Peyer's patch (tissue), 4 donors: ENCODE results near the gene COL4A1. TPM values are rescaled to one million over a fixed set of nuclear protein-coding genes. Genes with fewer than 3 reads are reported as not detected.

Experiments
- DNase-seq, 3 donors: peaks; one replicate each; pipeline ENCODE4 v3.0.0-alpha.2; 2017 to 2019
- H3K27ac ChIP-seq, 4 donors: fragments of 200-600 bp; sonication (generic); one replicate each; pipeline ENCODE4 v1.5.1; 2016 to 2019
- H3K27me3 ChIP-seq, 2 donors: fragments of 200-600 bp; sonication (generic); one replicate each; pipeline ENCODE4 v1.5.1; 2019
- H3K36me3 ChIP-seq, 3 donors: fragments of 200-600 bp; sonication (generic); one replicate each; pipeline ENCODE4 v1.5.1; 2016 to 2019
- H3K4me1 ChIP-seq, 4 donors: fragments of 200-600 bp; sonication (generic); one replicate each; pipeline ENCODE4 v1.5.1; 2016 to 2019
- H3K4me3 ChIP-seq, 4 donors: fragments of 200-600 bp; sonication (generic); 1 replicate in 3 of 4; 2 replicates in 1 of 4; pipeline ENCODE4 v1.5.1; 2016 to 2019; ENCODE audit warnings: mild to moderate bottlenecking in 1 of 4
- H3K9me3 ChIP-seq, 4 donors: fragments of 200-600 bp; sonication (generic); one replicate each; pipeline ENCODE4 v1.5.1; 2016 to 2019; ENCODE audit warnings: mild to moderate bottlenecking in 1 of 4
- CTCF ChIP-seq, 6 experiments: fragments of 450-650 bp in 4 of 6; fragments of 200-600 bp in 2 of 6; sonication (generic) in 1 of 6; IDR thresholded peaks; one replicate each; pipeline ENCODE4 v1.5.1; 2017 to 2019; ENCODE audit warnings: antibody characterized with exemption in 6 of 6, mild to moderate bottlenecking in 3 of 6, moderate library complexity in 1 of 6
- POLR2A ChIP-seq, 2 donors: fragments of 450-650 bp; IDR thresholded peaks; one replicate each; pipeline ENCODE4 v1.5.1; 2017; ENCODE audit warnings: antibody characterized with exemption in 2 of 2, mild to moderate bottlenecking in 2 of 2, moderate library complexity in 2 of 2
- total RNA-seq, 4 donors: library from RNA; depleted of rRNA; stranded (reverse); fragments of >200 nt; gene quantifications; one replicate each; pipeline ENCODE4 v1.1.0, GENCODE V29; 2016

The COL4A1 gene
- total RNA-seq, 4 donors from 2014 or later: 28.0 to 69.3 (median 36.3) TPM

GRCh38 chr13:110257408-110257807 lies 49.5 kb downstream of the COL4A1 start:
- no peak for TF ChIP-seq POLR2A (IDR thresholded peaks at IDR 0.05)
- TF ChIP-seq CTCF (IDR thresholded peaks at IDR 0.05): no peak
- H3K36me3 ChIP-seq: no peaks in the 10 kb centered on the region
- H3K4me3 ChIP-seq: no peak overlapping the region
- no peak for DNase-seq
- no peaks in the 10 kb centered on the region for H3K9me3 ChIP-seq
- peaks cover 0 to 25% (median 0%) of the 10 kb centered on the region in 4 donors for H3K4me1 ChIP-seq
- peak overlapping the region in 1 of 4 donors; percentile 56 for H3K27ac ChIP-seq
- no peaks in the 10 kb centered on the region for H3K27me3 ChIP-seq

- no peak overlapping the region for H3K4me3 ChIP-seq
- H3K4me1 ChIP-seq: peaks cover 0 to 15% (median 0%) of the 10 kb centered on the region in 4 donors
- H3K27ac ChIP-seq: peak overlapping the region in 2 of 4 donors; percentile 38 to 56
- H3K36me3 ChIP-seq: no peaks in the 10 kb centered on the region
- H3K27me3 ChIP-seq: no peaks in the 10 kb centered on the region
- H3K9me3 ChIP-seq: no peaks in the 10 kb centered on the region
- no peak for TF ChIP-seq CTCF (IDR thresholded peaks at IDR 0.05)
- no peak for TF ChIP-seq POLR2A (IDR thresholded peaks at IDR 0.05)
- no peak for DNase-seq
Observed at GRCh38 chr13:110256126-110256905, 50.6 kb downstream of the COL4A1 start.

- Histone ChIP-seq H3K4me1 (peaks cover 0 to 24% (median 0%) of the 10 kb centered on the region in 4 donors), H3K27ac (peak overlapping the region; percentile 18 to 81 (median 46)), H3K36me3 (no peaks in the 10 kb centered on the region), H3K27me3 (no peaks in the 10 kb centered on the region), H3K4me3 (no peak overlapping the region), H3K9me3 (no peaks in the 10 kb centered on the region)
- no peak for DNase-seq
- TF ChIP-seq CTCF (IDR thresholded peaks at IDR 0.05): no peak
- no peak for TF ChIP-seq POLR2A (IDR thresholded peaks at IDR 0.05)
Observed at GRCh38 chr13:110254751-110255553, 52.0 kb downstream of the COL4A1 start.

GRCh38 chr13:110254151-110254679 lies 52.7 kb downstream of the COL4A1 start:
- peaks cover 0 to 19% (median 0%) of the 10 kb centered on the region in 4 donors for H3K4me1 ChIP-seq
- H3K9me3 ChIP-seq: no peaks in the 10 kb centered on the region
- H3K36me3 ChIP-seq: no peaks in the 10 kb centered on the region
- no peak overlapping the region for H3K4me3 ChIP-seq
- DNase-seq: no peak
- H3K27ac ChIP-seq: peak overlapping the region; percentile 3 to 81 (median 56)
- no peaks in the 10 kb centered on the region for H3K27me3 ChIP-seq
- TF ChIP-seq POLR2A (IDR thresholded peaks at IDR 0.05): no peak
- no peak for TF ChIP-seq CTCF (IDR thresholded peaks at IDR 0.05)

GRCh38 chr13:110251193-110251819 lies 55.7 kb downstream of the COL4A1 start:
- H3K36me3 ChIP-seq: no peaks in the 10 kb centered on the region
- H3K4me3 ChIP-seq: no peak overlapping the region
- H3K27me3 ChIP-seq: no peaks in the 10 kb centered on the region
- no peak for DNase-seq
- H3K27ac ChIP-seq: peak overlapping the region; percentile 52 to 87 (median 70)
- H3K4me1 ChIP-seq: peaks cover 0 to 36% (median 0%) of the 10 kb centered on the region in 4 donors
- TF ChIP-seq POLR2A (IDR thresholded peaks at IDR 0.05): no peak
- TF ChIP-seq CTCF (IDR thresholded peaks at IDR 0.05): no peak
- H3K9me3 ChIP-seq: no peaks in the 10 kb centered on the region
